Measurements from ENCODE around the gene ZNF546.

The ZNF546 gene

DNA sequence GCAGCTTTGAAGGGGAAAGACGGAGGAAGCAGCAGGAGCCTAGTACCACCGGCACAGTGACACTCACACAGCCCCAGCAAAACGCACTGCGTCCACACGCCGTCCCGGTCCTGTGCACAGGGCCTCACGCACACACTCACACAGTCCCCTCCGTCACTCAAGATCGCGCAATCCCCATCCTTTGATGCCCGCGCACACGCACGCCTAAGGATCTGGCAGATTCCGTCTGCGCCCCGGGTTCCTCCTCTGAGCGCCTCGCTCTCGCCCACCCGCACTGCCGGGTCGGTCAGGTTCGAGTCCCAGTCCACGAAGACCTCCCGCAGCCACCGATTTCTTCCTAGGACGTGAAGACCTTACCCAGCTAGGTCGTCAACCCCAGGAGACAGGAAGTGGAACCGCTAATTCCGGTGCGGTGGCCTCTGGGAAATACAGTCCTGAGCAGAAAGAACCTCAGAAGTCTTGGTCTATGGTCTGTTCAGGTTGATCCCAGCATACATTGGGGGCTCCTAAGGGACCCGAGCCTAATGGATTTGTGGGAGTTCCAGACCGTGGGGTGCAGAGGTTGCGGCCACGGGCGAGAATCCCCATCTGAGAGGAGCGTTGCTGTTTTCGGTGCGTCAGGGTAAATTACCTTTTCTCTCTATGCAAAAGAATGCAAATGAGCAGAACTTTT, 59.1 kb downstream of the ZNF546 start, which contains the start of gene ZNF780B:
TSS of gene ZNF780B (minus strand) at position 400 of the 673 bp plus-strand sequence. CDS start 5,899 bp downstream, outside the sequence.
- DNase-seq (ENCODE audit: low spot score), result peak; percentile 82

DNA sequence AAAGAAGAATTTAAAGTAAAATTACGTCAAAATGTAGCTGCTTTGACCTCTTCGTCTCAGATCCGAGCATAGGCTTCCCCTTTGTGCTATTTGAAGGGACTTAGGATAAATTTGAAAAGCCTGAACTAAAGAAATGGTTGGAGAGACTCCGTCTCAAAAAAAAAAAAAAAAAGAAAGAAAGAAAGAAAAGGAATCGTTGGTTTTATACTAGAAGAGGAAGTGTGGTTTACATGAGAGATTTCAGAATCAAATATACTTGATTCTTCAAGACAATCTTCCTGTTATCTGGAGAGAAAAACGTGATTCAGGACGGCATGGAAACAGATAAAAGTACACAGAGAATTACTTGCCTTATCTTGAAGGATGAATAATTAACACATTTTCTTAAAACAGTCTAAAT, 59.6 kb downstream of the ZNF546 start:
- no peak for DNase-seq (ENCODE audit: low spot score)

DNA sequence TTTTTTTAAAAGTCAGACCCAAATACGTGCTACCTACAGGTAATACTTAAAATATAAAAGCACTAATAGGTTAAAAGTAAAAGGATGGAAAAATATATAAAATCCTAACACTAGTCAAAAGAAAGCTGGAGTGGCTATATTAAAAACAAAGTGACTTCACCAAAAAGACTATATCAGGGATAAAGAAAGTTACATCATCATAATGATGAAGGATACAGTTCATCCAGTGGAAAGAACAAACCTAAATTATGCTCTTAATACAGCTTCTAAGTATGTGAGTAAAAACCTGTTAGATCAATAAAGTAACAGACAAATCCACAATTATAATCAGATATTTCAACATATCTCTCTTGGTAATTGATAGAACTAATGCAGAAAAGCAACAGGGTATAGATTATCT, 60.3 kb downstream of the ZNF546 start:
- DNase-seq (ENCODE audit: low spot score), result no peak

DNA sequence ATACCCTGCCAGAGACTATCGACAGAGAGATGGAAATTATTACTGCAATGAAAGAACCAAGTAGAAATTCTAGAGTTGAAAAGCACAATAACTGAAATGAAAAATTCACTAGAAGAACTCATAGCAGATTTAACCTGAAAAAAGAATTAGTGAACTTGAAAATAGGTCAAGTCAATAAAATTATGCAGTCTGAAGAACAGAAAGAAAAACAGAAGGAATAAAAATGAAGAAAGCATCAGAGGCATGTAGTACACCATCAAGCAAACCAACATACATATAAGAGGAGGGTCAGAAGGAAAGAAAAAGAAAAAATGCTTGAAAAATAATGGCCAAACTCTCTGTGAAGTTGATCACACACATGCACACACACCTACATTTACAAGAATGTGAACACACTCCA, 62.8 kb downstream of the ZNF546 start:
- no peak for DNase-seq (ENCODE audit: low spot score)

DNA sequence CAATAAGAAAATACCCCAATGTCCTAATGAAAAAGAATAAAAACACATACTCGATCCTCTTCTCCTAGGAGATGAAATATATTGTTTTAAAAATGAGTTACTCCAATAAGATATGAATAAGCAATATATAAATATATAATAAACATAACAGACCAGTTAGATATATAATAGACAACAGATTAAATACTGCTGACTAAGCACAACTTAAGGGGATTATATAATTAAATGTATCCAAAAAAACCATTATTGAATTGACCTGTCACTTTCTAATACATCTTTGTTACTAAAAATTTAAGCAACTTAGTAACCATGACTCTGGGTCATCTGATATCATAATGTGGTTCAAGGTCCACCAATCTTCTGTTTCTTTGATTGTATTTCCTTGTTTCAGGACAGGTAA, 73.2 kb downstream of the ZNF546 start:
- DNase-seq (ENCODE audit: low spot score), result no peak
